Testis (tissue), 3 donors: Measurements from ENCODE around the gene NUMB. TPM values are rescaled to one million over a fixed set of nuclear protein-coding genes. Genes with fewer than 3 reads are reported as not detected.
A peak's percentile ranks its signal among the peaks of the same experiment; 100 is the strongest.

Source experiments
- DNase-seq: peaks from one replicate; pipeline ENCODE4 v3.0.0-alpha.2; 2019
- H3K27ac ChIP-seq, 2 donors: fragments of 200-600 bp; sonication (generic); one replicate each; pipeline ENCODE4 v1.5.1; 2019
- H3K27me3 ChIP-seq: fragments of 200-600 bp; sonication (generic); one replicate; pipeline ENCODE4 v1.5.1; 2019
- H3K36me3 ChIP-seq: fragments of 200-600 bp; sonication (generic); one replicate; pipeline ENCODE4 v1.5.1; 2017; ENCODE audit warnings: low read depth; ENCODE audit errors: missing control alignments
- H3K4me1 ChIP-seq: fragments of 200-600 bp; sonication (generic); one replicate; pipeline ENCODE4 v1.5.1; 2019
- H3K4me3 ChIP-seq, 2 donors: fragments of 200-600 bp; sonication (generic); one replicate each; pipeline ENCODE4 v1.5.1; 2017 to 2019
- H3K9me3 ChIP-seq: fragments of 200-600 bp; sonication (generic); one replicate; pipeline ENCODE4 v1.5.1; 2017
- POLR2A ChIP-seq: fragments of 450-650 bp; IDR thresholded peaks from one replicate; pipeline ENCODE4 v1.6.1; 2017; ENCODE audit warnings: antibody characterized with exemption, mild to moderate bottlenecking, moderate library complexity
- WGBS, 2 donors: methylation state at CpG; one replicate each; pipeline ENCODE4 v1.1.5; 2018; 5-methylcytosine and 5-hydroxymethylcytosine counted together
- intact Hi-C: fragments of 100-400 bp; cut with DNase I; formaldehyde crosslinking; loops from one replicate; pipeline ENCODE4 v1.15.1; 2023; ENCODE audit warnings: low total_unique reads
- polyA plus RNA-seq: library from polyadenylated mRNA; stranded (reverse); fragments of 350-450 nt; fragmentation: Illumina TruSeq; extraction: RNeasy Lipid Tissue Mini Kit (QIAGEN cat#74804); gene quantifications from one replicate; pipeline ENCODE4 v1.2.3, GENCODE V29; 2014; ENCODE audit warnings: low read depth, low replicate concordance; ENCODE audit not compliant: insufficient read depth
- small RNA-seq, 2 donors: library from RNA; depleted of rRNA; stranded (forward); fragments of <200 nt; gene quantifications; one replicate each; pipeline ENCODE3, GENCODE V24; 2016
- total RNA-seq, 2 donors: library from RNA; depleted of rRNA; stranded (reverse); fragments of >200 nt; gene quantifications; one replicate each; pipeline ENCODE4 v1.2.3, GENCODE V29; 2016
- TF ChIP-seq, protein P1 (sequence below), 3 experiments: fragments of 450-650 bp in 2 of 3; fragments of 200-600 bp in 1 of 3; sonication (generic) in 1 of 3; IDR thresholded peaks; one replicate each; pipeline ENCODE4 v1.5.1; 2016 to 2019; ENCODE audit warnings: antibody characterized with exemption in 3 of 3, mild to moderate bottlenecking in 2 of 3, moderate library complexity in 1 of 3

Gene NUMB
- total and polyA plus RNA-seq, 3 donors from 2014 or later = 60.3 to 78.7 (median 69.7) TPM

DNA sequence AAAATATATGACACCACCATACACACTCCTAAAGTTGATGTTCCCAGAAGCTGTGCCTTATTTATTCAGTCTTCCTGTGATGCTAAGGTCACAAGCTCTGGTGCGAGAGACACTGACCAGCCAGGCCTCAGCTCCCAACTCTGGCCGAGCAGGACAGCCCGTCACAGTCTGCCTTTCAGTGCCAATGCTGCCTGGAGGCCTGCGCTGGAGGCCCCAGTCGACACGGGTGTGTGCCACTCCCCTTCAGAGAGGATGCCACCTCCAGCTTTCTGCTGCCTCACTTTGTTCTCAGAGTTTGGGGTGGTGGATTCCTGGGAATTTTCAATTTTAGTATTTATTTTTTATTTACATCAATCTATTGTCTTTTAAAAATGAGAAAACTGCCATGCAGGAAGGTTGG is 228.3 kb downstream of the NUMB start:
- no peak for DNase-seq
- H3K4me3 ChIP-seq = no peak overlapping the region
- WGBS, 2 donors = 95 to 96% methylated on average over 6 of the region's 6 CpGs
- peaks cover 19% of the 10 kb centered on the region for H3K4me1 ChIP-seq
- no peak for TF ChIP-seq POLR2A
- TF ChIP-seq, protein P1, sequence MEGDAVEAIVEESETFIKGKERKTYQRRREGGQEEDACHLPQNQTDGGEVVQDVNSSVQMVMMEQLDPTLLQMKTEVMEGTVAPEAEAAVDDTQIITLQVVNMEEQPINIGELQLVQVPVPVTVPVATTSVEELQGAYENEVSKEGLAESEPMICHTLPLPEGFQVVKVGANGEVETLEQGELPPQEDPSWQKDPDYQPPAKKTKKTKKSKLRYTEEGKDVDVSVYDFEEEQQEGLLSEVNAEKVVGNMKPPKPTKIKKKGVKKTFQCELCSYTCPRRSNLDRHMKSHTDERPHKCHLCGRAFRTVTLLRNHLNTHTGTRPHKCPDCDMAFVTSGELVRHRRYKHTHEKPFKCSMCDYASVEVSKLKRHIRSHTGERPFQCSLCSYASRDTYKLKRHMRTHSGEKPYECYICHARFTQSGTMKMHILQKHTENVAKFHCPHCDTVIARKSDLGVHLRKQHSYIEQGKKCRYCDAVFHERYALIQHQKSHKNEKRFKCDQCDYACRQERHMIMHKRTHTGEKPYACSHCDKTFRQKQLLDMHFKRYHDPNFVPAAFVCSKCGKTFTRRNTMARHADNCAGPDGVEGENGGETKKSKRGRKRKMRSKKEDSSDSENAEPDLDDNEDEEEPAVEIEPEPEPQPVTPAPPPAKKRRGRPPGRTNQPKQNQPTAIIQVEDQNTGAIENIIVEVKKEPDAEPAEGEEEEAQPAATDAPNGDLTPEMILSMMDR (IDR thresholded peaks at IDR 0.05) = no peak
- intact Hi-C loops = no loop called here
- no peak overlapping the region for H3K27ac ChIP-seq
- no peaks in the 10 kb centered on the region for H3K36me3 ChIP-seq
- no peaks in the 10 kb centered on the region for H3K27me3 ChIP-seq
- no peaks in the 10 kb centered on the region for H3K9me3 ChIP-seq

GRCh38 chr14:73227812-73228781 is 230.2 kb downstream of the NUMB start:
- WGBS, 2 donors = 51 to 63% methylated on average over 10 to 25 of the region's 25 CpGs
- intact Hi-C loops = no loop called here
- Histone ChIP-seq H3K4me1 (peaks cover 15% of the 10 kb centered on the region), H3K4me3 (no peak overlapping the region), H3K27me3 (no peaks in the 10 kb centered on the region), H3K9me3 (no peaks in the 10 kb centered on the region), H3K27ac (peak overlapping the region in 1 of 2 donors; percentile 48), H3K36me3 (no peaks in the 10 kb centered on the region)
- peak; percentile 67 for DNase-seq
- no peak for TF ChIP-seq POLR2A
- TF ChIP-seq, protein P1 (IDR thresholded peaks at IDR 0.05) = no peak

DNA sequence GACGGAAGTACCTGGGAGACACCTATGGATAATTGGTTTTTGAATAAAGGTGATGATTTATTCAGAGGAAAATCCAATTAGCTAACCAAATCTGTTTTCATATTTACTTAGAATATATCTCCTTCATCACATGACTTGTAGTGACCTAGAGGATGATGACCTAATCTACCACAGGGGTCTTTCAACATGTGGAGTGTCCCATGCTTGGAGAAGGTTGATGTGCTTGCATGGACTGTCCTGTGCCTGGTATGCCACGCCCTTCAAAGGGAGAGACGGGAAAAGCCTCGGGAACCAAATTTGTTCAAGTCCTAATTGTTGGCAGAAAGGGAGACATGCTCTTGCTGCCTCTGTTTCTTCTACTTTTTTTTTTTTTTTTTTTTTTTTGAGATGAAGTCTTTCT is 232.8 kb downstream of the NUMB start:
- no peak for DNase-seq
- Histone ChIP-seq H3K4me1 (peaks cover 15% of the 10 kb centered on the region), H3K27me3 (no peaks in the 10 kb centered on the region), H3K36me3 (no peaks in the 10 kb centered on the region), H3K9me3 (no peaks in the 10 kb centered on the region), H3K27ac (no peak overlapping the region), H3K4me3 (no peak overlapping the region)
- 75 to 88% methylated on average over 4 of the region's 4 CpGs for WGBS, 2 donors
- TF ChIP-seq, protein P1 (IDR thresholded peaks at IDR 0.05) = no peak
- no peak for TF ChIP-seq POLR2A
- intact Hi-C loops = no loop called here

Small RNA genes within 50 kb of the gene (small RNA-seq; reads per million reads assigned to genes)
- gene RNU6-419P = 0 reads per million in 2 donors

Other genes with a start within 250 kb of the NUMB start
- 10 to 100 TPM; 24.5 to 33.4 TPM for gene PAPLN, start 221.0 kb downstream of the NUMB start, total RNA-seq
- gene PAPLN, start 221.0 kb downstream of the NUMB start, polyA plus RNA-seq = 12.4 TPM
- gene RIOX1, start 32.4 kb upstream of the NUMB start, total RNA-seq = 10 to 100 TPM; 76.6 to 88.0 TPM
- 25.4 TPM for gene RIOX1, start 32.4 kb upstream of the NUMB start, polyA plus RNA-seq
- gene ACOT1, start 78.6 kb upstream of the NUMB start, total RNA-seq = 10 to 100 TPM; 10.6 to 13.4 TPM
- gene ACOT1, start 78.6 kb upstream of the NUMB start, polyA plus RNA-seq = 4.9 TPM
- gene HEATR4, start 100.4 kb upstream of the NUMB start, total RNA-seq = 10 to 100 TPM; 11.1 to 11.8 TPM
- 27.0 TPM for gene HEATR4, start 100.4 kb upstream of the NUMB start, polyA plus RNA-seq
- 10 to 100 TPM; 34.8 to 74.6 TPM for gene ACOT2, start 110.7 kb upstream of the NUMB start, total RNA-seq
- 26.0 TPM for gene ACOT2, start 110.7 kb upstream of the NUMB start, polyA plus RNA-seq
- 1 to 10 TPM; 6.1 to 8.3 TPM for gene ACOT4, start 133.3 kb upstream of the NUMB start, total RNA-seq
- 3.6 TPM for gene ACOT4, start 133.3 kb upstream of the NUMB start, polyA plus RNA-seq
- 1 to 10 TPM in 1 of 2 donors, under 1 TPM in 1; 0.94 to 1.2 TPM for gene ACOT6, start 154.0 kb upstream of the NUMB start, total RNA-seq
- gene ACOT6, start 154.0 kb upstream of the NUMB start, polyA plus RNA-seq = 0.57 TPM
- 10 to 100 TPM; 14.6 to 19.0 TPM for gene DNAL1, start 186.4 kb upstream of the NUMB start, total RNA-seq
- 136 TPM for gene DNAL1, start 186.4 kb upstream of the NUMB start, polyA plus RNA-seq